BJ (cell line): ENCODE data around the gene SPRED1. TPM values are rescaled to one million over a fixed set of nuclear protein-coding genes. Genes with fewer than 3 reads are reported as not detected.

Experiments
- CTCF ChIA-PET: fragments of 350-600 bp; formaldehyde crosslinking; extraction: SDS; loops from one replicate; lab custom pipeline; 2021; ENCODE audit warnings: antibody characterized with exemption, inconsistent platforms; lab: Yijun Ruan, JAX
- POLR2A ChIA-PET: fragments of 300-600 bp; sonication (Branson Sonifier 250); formaldehyde crosslinking; extraction: SDS; loops from one replicate; lab custom pipeline; 2021; ENCODE audit warnings: antibody characterized with exemption; lab: Charles Lee
- DNase-seq: peaks from one replicate; pipeline ENCODE4 v3.0.0-alpha.2; 2011; ENCODE audit warnings: low read depth
- H3K27me3 ChIP-seq: 2 replicates; pipeline ENCODE4 v1.6.0; 2011; ENCODE audit warnings: low read length; ENCODE audit not compliant: control insufficient read depth, insufficient read depth
- H3K36me3 ChIP-seq: 2 replicates; pipeline ENCODE4 v1.5.1; 2011; ENCODE audit warnings: low read length; ENCODE audit not compliant: control insufficient read depth, insufficient read depth
- H3K4me3 ChIP-seq: 2 replicates; pipeline ENCODE4 v1.5.1; 2011; ENCODE audit warnings: low read depth, mild to moderate bottlenecking, control low read depth, low read length
- polyA plus RNA-seq: library from polyadenylated mRNA; depleted of rRNA; stranded (reverse); fragments of >200 nt; gene quantifications from 2 replicates; pipeline ENCODE4 v1.2.3, GENCODE V29; 2011
- TF ChIP-seq, protein P1 (sequence below): IDR thresholded peaks from 2 replicates; pipeline ENCODE4 v1.5.1; 2011; ENCODE audit warnings: low read depth, mild to moderate bottlenecking, control low read depth, inconsistent platforms, low read length, moderate library complexity; ENCODE audit not compliant: insufficient read depth

The SPRED1 gene
- polyA plus RNA-seq, 1 experiment, result 5.2 TPM

DNA sequence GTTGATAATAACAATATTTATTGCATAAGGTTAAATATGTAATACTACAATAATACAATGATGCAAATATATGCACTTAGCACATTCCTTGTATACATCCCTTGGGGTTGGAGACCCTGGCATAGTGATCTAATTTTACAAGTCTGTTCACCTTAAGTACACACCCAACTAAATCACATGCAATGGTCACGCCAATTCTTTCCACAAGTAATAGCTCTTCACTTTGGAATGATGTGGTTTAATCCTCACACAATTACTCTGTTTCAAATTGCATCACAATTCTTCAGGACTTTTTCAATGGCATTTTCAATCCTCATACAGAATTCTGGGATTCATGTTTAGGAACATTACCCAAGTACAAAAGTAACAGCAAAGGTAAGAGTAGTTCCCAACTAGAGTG lies 27.3 kb upstream of the SPRED1 start:
- POLR2A ChIA-PET, result no interaction called here

DNA sequence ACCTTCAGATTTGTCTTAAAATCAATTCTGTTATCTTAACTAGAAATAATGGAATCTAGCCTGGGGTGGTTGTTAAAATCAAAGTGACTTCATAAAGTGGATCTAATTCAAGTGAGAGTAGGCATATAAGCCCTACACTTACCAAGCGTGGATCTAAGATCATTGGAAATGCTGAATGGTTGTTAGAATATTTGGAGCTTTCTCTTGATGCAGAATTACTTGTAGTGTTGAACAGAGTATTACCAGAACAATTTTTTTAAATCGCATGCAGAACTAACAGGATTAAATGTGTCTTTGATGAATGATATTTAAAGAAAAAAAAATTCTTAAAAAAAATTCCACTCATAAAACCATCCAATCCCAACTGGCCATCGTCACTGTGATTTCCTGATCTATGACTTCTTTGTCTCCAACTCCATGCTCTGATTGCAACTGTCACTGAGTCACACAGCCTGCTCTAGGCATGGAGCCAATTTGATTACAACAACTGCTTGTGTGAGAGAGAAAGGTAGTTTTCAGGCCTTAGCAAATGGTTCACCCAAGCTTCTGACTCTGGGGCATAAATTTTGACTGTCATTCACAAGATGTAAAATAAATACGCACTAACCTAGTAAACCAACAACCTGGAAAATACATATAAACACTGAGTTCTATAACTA lies 25.9 kb upstream of the SPRED1 start:
- no peak overlapping the region for H3K4me3 ChIP-seq
- TF ChIP-seq, protein P1, sequence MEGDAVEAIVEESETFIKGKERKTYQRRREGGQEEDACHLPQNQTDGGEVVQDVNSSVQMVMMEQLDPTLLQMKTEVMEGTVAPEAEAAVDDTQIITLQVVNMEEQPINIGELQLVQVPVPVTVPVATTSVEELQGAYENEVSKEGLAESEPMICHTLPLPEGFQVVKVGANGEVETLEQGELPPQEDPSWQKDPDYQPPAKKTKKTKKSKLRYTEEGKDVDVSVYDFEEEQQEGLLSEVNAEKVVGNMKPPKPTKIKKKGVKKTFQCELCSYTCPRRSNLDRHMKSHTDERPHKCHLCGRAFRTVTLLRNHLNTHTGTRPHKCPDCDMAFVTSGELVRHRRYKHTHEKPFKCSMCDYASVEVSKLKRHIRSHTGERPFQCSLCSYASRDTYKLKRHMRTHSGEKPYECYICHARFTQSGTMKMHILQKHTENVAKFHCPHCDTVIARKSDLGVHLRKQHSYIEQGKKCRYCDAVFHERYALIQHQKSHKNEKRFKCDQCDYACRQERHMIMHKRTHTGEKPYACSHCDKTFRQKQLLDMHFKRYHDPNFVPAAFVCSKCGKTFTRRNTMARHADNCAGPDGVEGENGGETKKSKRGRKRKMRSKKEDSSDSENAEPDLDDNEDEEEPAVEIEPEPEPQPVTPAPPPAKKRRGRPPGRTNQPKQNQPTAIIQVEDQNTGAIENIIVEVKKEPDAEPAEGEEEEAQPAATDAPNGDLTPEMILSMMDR, result no peak
- ChIA-PET POLR2A (no interaction called here), CTCF (interaction anchor here (1.1 kb wide), 1 partner anchor 10 kb away, joined by 4 read pairs; no protein-coding TSS in a partner anchor)
- no peaks in the 10 kb centered on the region for H3K36me3 ChIP-seq
- DNase-seq, result no peak
- no peaks in the 10 kb centered on the region; the same call in 1 of the 2 replicates for H3K27me3 ChIP-seq

More for the DNA sequence above, 27.3 kb upstream of the SPRED1 start:
- Histone ChIP-seq H3K4me3 (no peak overlapping the region), H3K27me3 (no peaks in the 10 kb centered on the region; the same call in 1 of the 2 replicates), H3K36me3 (no peaks in the 10 kb centered on the region)
- TF ChIP-seq, protein P1, result no peak
- DNase-seq, result no peak
- CTCF ChIA-PET, result interaction anchor here (1.1 kb wide), 1 partner anchor 11 kb away, joined by 3 read pairs; no protein-coding TSS in a partner anchor

DNA sequence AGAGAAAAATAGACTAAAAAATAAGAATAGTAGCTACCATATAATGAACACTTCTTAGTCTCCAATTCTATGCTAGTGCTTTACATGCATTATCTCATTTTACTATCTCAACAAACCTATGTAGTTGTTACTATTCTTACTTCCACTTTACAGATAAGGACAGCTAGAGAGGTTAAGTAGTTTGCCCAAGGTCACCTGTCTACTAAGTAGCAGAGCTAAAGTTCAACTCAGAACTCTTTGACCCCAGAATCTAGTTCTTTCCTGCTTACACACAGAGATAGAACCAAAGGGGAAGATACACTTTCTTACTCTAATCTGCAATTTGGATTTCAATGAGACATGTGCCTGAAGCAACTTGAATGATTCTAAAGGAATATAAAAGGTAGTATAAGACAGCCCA lies 24.7 kb upstream of the SPRED1 start:
- ChIA-PET CTCF (interaction anchor here (1.1 kb wide), 1 partner anchor 9 kb away, joined by 4 read pairs; no protein-coding TSS in a partner anchor), POLR2A (no interaction called here)
- Histone ChIP-seq H3K36me3 (no peaks in the 10 kb centered on the region), H3K27me3 (no peaks in the 10 kb centered on the region; the same call in 1 of the 2 replicates), H3K4me3 (no peak overlapping the region)
- no peak for DNase-seq
- TF ChIP-seq, protein P1, result no peak

DNA sequence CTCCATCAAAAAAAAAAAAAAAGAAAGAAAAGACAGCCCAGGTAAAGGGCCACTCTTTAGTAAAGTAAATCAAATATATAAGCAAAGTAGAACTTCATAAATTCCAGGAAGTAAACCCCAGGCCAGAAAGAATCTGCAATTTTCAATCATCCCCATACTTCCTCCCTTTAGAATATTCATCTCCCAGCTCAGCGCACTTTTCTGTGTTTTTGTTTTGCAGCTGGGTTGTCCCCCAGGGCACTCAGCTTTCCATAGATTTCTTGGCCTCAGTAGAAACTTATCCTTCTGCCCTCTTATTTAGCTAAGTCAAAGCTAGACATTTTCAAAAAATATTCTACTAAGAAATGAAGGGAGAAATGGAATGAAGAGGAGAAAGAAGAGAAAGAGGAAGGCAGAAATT lies 24.0 kb upstream of the SPRED1 start:
- Histone ChIP-seq H3K36me3 (no peaks in the 10 kb centered on the region), H3K27me3 (no peaks in the 10 kb centered on the region; the same call in 1 of the 2 replicates), H3K4me3 (no peak overlapping the region)
- TF ChIP-seq, protein P1, result no peak
- ChIA-PET CTCF (interaction anchor here (0.6 kb wide), 1 partner anchor 121 kb away, joined by 3 read pairs; no protein-coding TSS in a partner anchor), POLR2A (no interaction called here)
- no peak for DNase-seq

GRCh38 chr15:38229705-38230310 lies 22.8 kb upstream of the SPRED1 start:
- POLR2A ChIA-PET, result no interaction called here
- TF ChIP-seq, protein P1, result no peak
- CTCF ChIA-PET, result no interaction called here
- no peak overlapping the region for H3K4me3 ChIP-seq
- DNase-seq, result no peak
- H3K27me3 ChIP-seq, result no peaks in the 10 kb centered on the region; the same call in 1 of the 2 replicates
- H3K36me3 ChIP-seq, result no peaks in the 10 kb centered on the region
